Mucosa of rectum (tissue), 2 donors: ENCODE measurements around the gene CUX1.

Source experiments
- H3K27ac ChIP-seq, 2 donors: one replicate each; pipeline ENCODE4 v1.7.0; 2013; ENCODE audit warnings: inconsistent platforms in 2 of 2, low read depth in 2 of 2, low read length in 2 of 2
- H3K27me3 ChIP-seq, 2 donors: one replicate each; pipeline ENCODE4 v1.7.0; 2013; ENCODE audit warnings: low read length in 2 of 2; ENCODE audit not compliant: control insufficient read depth in 2 of 2, insufficient read depth in 2 of 2
- H3K36me3 ChIP-seq, 2 donors: one replicate each; pipeline ENCODE4 v1.7.0; 2013; ENCODE audit warnings: low read length in 2 of 2; ENCODE audit not compliant: control insufficient read depth in 2 of 2, insufficient read depth in 2 of 2
- H3K4me1 ChIP-seq, 2 donors: one replicate each; pipeline ENCODE4 v1.7.0; 2013; ENCODE audit warnings: low read length in 2 of 2, mild to moderate bottlenecking in 1 of 2; ENCODE audit not compliant: control insufficient read depth in 2 of 2, insufficient read depth in 2 of 2
- H3K4me3 ChIP-seq, 2 donors: one replicate each; pipeline ENCODE4 v1.7.0; 2013; ENCODE audit warnings: low read length in 2 of 2
- H3K9ac ChIP-seq, 2 donors: one replicate each; pipeline ENCODE4 v1.7.0; 2013; ENCODE audit warnings: low read length in 2 of 2, low read depth in 1 of 2, mild to moderate bottlenecking in 1 of 2
- H3K9me3 ChIP-seq, 2 donors: one replicate each; pipeline ENCODE4 v1.7.0; 2013; ENCODE audit warnings: low read length in 2 of 2; ENCODE audit not compliant: control insufficient read depth in 2 of 2
- donor health status: healthy.
- donor health status: Normal muscosa, but diverticular disease.

Gene CUX1

DNA sequence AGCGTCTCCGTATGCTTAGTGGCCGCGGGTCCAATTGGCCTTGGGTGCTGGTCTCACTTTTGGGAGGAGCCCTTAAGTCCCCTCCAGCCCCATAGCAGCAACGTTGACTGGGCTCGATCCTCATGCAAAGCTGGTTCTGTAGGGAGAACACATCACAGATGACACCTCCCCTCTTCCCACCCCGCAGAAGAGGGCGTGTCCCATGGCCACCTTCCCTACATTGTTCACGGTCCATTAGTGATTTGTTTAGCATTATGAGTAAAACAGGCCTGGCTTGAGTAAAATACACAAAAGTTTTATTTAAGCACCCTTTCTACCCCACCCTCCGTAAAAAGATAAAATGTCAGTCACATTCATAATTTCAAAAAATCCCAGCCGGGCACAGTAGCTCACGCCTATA, 380.2 kb downstream of the CUX1 start:
- peaks cover 61 to 64% of the 10 kb centered on the region in 2 donors for H3K36me3 ChIP-seq
- no peak overlapping the region for H3K9ac ChIP-seq
- no peaks in the 10 kb centered on the region for H3K27me3 ChIP-seq
- no peak overlapping the region for H3K4me3 ChIP-seq
- no peaks in the 10 kb centered on the region for H3K4me1 ChIP-seq
- H3K27ac ChIP-seq = no peak overlapping the region
- H3K9me3 ChIP-seq = no peaks in the 10 kb centered on the region

DNA sequence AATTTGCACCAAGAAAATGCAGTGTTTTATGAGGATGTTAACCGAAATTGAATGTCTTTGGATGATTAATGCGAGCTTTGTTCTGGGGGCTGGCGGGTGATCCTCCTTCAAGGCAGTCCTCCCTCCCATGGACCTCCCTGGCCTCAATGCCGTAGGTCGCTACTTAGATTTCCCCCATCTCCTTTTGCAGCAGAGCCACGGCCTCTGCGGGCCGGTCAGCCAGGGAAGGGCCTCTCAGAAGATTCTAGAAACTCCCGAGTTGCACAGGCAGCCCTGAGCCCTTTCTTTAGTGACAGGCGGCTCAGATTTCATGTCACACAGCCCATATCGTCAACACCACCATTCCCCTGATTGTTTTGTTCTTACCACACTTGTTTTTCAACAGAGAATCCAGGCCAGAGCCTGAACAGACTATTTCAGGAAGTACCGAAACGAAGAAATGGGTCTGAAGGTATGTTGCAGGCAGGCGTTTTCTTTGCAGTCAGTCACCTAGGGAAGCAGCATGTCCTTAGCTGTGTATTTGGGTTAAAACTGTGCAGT, 381.1 kb downstream of the CUX1 start:
- Histone ChIP-seq H3K27ac (no peak overlapping the region), H3K4me1 (no peaks in the 10 kb centered on the region), H3K4me3 (no peak overlapping the region), H3K36me3 (peaks cover 61 to 64% of the 10 kb centered on the region in 2 donors), H3K27me3 (no peaks in the 10 kb centered on the region), H3K9me3 (no peaks in the 10 kb centered on the region), H3K9ac (no peak overlapping the region)

DNA sequence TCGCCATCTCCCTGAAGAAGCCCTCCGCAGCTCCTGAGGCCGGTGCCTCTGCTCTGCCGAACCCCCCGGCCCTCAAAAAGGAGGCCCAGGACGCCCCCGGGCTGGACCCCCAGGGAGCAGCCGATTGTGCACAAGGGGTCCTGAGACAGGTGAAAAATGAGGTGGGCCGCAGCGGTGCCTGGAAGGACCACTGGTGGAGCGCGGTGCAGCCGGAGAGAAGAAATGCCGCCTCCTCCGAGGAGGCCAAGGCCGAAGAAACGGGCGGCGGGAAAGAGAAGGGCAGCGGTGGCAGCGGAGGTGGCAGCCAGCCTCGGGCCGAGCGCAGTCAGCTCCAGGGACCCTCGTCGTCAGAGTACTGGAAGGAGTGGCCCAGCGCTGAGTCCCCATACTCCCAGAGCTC, 384.1 kb downstream of the CUX1 start:
- H3K27me3 ChIP-seq = no peaks in the 10 kb centered on the region
- no peak overlapping the region for H3K9ac ChIP-seq
- H3K36me3 ChIP-seq = peaks cover 66 to 76% of the 10 kb centered on the region in 2 donors
- no peak overlapping the region for H3K27ac ChIP-seq
- H3K4me3 ChIP-seq = no peak overlapping the region
- H3K4me1 ChIP-seq = no peaks in the 10 kb centered on the region
- H3K9me3 ChIP-seq = no peaks in the 10 kb centered on the region

DNA sequence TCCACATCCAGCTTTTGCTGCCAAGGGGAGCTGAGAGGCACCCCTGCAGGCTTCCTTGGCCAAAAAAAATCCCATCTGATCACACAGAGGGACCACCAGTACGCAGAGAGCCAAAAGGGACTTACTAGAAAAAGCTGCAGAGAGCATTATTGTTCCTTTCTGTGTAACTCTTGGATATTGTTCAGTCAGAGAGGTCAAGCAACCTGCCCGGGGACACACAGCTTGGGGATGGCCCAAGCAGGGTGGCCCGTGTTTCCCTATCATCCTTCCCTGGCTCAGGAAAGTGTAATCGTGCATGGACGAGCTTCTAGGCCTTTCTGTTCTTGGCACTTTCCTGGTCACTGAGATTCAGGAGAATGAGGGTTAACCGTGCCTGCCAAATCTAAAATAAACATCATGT, 385.1 kb downstream of the CUX1 start:
- Histone ChIP-seq H3K36me3 (peaks cover 59 to 72% of the 10 kb centered on the region in 2 donors), H3K9me3 (no peaks in the 10 kb centered on the region), H3K27me3 (no peaks in the 10 kb centered on the region), H3K9ac (no peak overlapping the region), H3K4me3 (no peak overlapping the region), H3K27ac (no peak overlapping the region), H3K4me1 (no peaks in the 10 kb centered on the region)

DNA sequence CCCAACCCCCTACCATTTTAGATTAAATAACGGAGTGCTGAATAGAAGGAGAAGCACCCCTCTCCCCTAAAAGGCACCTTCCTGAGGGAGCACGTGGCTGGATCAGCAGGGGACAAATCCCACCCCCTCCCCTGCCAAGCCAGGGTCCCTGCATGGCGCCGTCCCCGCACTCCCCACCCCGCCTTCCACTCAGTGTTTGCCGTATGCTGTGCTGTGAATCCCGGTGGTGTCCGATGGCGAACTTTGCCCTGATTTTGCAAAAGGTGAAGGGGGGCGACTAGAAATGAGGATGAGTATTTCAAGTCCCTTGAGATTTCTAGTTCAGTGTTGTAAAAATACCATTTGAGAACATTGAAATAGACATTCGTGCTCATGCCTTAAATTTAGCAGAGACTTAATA, 385.8 kb downstream of the CUX1 start:
- Histone ChIP-seq H3K36me3 (peaks cover 56 to 69% of the 10 kb centered on the region in 2 donors), H3K27ac (no peak overlapping the region), H3K4me1 (no peaks in the 10 kb centered on the region), H3K9me3 (no peaks in the 10 kb centered on the region), H3K27me3 (no peaks in the 10 kb centered on the region), H3K4me3 (no peak overlapping the region), H3K9ac (no peak overlapping the region)

DNA sequence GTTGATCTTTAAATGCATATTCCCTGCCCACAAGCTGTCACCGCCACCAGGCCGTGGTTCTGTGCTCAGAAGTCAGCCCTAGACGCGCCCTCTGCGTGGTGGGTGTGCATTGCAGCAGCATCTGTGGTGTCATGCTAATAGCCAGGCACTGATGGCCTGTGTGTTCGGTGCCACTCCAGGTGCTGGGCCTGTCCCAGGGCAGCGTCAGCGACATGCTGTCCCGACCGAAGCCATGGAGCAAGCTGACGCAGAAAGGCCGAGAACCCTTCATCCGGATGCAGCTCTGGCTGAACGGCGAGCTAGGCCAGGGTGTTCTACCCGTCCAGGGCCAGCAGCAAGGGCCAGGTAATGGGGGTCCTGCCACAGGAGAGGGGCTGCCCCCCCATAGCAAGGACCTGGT, 386.8 kb downstream of the CUX1 start:
- H3K4me3 ChIP-seq = no peak overlapping the region
- no peak overlapping the region for H3K27ac ChIP-seq
- no peak overlapping the region for H3K9ac ChIP-seq
- H3K9me3 ChIP-seq = no peaks in the 10 kb centered on the region
- H3K36me3 ChIP-seq = peaks cover 51 to 64% of the 10 kb centered on the region in 2 donors
- H3K4me1 ChIP-seq = no peaks in the 10 kb centered on the region
- H3K27me3 ChIP-seq = no peaks in the 10 kb centered on the region

DNA sequence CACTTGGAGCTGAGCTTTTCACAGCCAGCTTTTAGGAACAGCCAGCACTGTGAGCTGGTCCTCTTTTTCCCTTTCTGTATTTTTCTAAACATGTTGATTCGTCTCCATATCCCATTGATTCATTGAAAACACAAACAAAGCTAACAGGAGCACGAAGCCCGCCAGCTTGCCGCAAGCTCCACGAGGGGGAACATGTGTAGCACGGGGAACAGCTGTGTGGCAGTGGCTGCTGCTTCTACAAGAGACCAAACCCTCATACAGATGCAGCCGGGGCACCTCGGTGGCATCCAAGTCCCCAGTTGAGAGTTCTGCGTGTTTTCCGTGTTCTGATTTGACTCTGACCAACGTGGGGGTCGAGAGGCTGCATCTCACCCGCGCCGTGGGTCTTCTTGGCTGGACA, 388.5 kb downstream of the CUX1 start:
- H3K27ac ChIP-seq = no peak overlapping the region
- H3K9me3 ChIP-seq = no peaks in the 10 kb centered on the region
- no peaks in the 10 kb centered on the region for H3K27me3 ChIP-seq
- no peak overlapping the region for H3K4me3 ChIP-seq
- no peaks in the 10 kb centered on the region for H3K4me1 ChIP-seq
- H3K36me3 ChIP-seq = peaks cover 50 to 65% of the 10 kb centered on the region in 2 donors
- H3K9ac ChIP-seq = no peak overlapping the region

DNA sequence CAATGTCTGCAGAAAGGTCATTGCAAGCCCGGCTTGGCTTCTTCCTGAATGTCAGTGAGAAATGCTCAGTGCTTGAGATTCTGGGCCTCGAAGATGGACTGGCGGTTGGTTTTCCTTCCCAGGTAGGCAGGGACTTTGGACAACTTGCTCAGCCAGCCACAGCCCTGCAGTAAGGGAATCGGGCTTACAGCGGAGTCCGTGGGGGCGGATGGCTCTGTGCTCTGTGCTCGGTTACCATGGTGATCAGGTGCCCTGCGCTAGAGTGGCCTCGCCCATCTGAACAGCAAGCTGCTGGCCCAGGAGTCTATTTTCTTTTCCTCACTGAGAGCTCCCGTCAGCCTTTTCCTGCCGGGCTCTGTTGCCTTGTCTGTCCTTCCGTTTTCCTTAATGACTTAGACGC, 391.4 kb downstream of the CUX1 start:
- H3K27ac ChIP-seq = no peak overlapping the region
- no peaks in the 10 kb centered on the region for H3K27me3 ChIP-seq
- no peak overlapping the region for H3K4me3 ChIP-seq
- H3K9ac ChIP-seq = no peak overlapping the region
- no peaks in the 10 kb centered on the region for H3K4me1 ChIP-seq
- H3K36me3 ChIP-seq = peaks cover 27 to 48% of the 10 kb centered on the region in 2 donors
- no peaks in the 10 kb centered on the region for H3K9me3 ChIP-seq

DNA sequence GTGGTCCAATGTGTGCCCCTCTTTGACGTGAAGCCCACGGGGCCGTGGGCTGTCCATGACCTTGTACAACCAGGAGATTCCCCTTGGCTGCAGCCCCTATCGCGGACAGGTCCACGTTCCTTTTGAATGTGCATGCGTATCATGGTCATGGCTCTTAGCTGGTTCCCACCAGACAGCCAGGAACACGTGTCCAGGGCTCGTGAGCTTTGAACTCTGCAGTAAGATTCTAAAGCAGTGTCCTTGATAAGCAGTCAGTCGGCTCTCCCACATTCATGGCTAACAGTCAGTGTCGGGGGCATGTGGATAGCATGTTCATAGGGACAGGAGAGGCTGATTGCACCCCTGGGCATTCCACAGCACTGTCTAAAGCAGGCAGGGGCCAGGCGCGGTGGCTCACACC, 393.4 kb downstream of the CUX1 start:
- no peaks in the 10 kb centered on the region for H3K9me3 ChIP-seq
- no peak overlapping the region for H3K9ac ChIP-seq
- H3K4me3 ChIP-seq = no peak overlapping the region
- no peaks in the 10 kb centered on the region for H3K4me1 ChIP-seq
- no peak overlapping the region for H3K27ac ChIP-seq
- peaks cover 15 to 30% of the 10 kb centered on the region in 2 donors for H3K36me3 ChIP-seq
- no peaks in the 10 kb centered on the region for H3K27me3 ChIP-seq

DNA sequence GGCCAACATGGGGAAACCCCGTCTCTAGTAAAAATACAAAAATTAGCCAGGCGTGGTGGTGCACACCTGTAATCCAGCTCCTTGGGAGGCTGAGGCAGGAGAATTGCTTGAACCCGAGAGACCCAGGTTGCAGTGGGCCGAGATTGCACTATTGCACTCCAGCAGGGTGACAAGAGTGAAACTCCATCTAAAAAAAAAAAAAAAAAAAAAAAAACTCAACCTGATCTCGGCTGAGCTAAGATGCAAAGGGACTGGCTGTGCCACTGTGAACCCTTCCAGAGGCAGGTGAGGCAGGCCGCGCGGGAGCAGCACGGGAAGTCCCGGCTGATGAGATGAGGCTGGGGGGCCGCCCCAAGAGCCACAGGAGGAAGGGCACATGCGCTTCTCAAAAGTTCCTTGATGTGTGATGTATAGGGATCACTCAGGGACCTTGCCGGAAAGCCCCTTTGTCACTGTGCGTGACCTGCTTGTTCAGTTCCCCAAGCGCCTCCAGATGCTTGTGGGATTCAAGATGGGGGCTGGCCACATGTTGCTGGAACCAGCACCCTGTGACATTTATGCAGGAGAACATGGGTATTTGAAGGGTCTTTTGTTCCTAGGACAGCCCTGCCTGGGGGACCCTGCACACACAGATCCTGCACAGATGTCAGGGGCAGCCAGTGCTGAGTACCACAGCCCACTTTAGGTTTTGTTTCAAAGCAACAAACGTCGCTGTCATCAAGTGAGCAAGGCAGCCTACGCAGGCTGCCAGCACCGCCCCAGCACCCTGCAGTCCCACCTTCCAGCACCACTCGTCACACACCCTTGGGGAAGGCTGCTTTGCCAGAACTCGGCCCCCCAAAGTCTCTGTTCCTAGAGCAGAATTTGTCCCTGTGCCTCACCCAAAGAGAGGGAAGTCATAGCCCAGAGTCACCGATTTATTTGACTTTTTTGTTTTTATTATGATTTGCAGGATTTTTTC, 394.4 kb downstream of the CUX1 start:
- Histone ChIP-seq H3K9me3 (no peaks in the 10 kb centered on the region), H3K9ac (no peak overlapping the region), H3K4me3 (no peak overlapping the region), H3K27ac (no peak overlapping the region), H3K27me3 (no peaks in the 10 kb centered on the region), H3K36me3 (peaks cover 11 to 22% of the 10 kb centered on the region in 2 donors), H3K4me1 (no peaks in the 10 kb centered on the region)
